Medulla oblongata (tissue), 1 donor: Measurements from ENCODE around the gene NEIL3.

ENCODE experiments used
- DNase-seq: peaks from one replicate; pipeline ENCODE4 v3.0.0-alpha.2; 2015; ENCODE audit errors: extremely low spot score

The NEIL3 gene

DNA sequence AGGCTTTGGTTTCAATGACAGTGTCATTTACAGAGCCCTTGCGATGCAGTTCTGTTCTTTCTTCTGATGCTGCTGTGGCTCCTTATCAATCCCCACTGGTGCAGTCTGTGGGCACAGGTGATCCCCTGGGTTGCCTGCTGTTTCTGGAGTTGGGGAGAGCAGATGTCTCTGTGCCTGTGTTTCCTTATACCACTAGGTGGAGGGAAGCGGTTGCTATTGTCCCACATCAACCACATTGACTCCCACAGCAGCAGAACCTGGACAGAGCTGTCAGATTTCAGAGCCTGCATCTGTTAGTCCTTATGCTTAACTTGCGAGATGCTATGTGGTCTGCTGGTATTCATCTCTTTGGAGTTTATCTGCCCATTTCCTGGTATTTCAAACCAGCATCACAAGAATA, 57.7 kb downstream of the NEIL3 start:
- no peak for DNase-seq

DNA sequence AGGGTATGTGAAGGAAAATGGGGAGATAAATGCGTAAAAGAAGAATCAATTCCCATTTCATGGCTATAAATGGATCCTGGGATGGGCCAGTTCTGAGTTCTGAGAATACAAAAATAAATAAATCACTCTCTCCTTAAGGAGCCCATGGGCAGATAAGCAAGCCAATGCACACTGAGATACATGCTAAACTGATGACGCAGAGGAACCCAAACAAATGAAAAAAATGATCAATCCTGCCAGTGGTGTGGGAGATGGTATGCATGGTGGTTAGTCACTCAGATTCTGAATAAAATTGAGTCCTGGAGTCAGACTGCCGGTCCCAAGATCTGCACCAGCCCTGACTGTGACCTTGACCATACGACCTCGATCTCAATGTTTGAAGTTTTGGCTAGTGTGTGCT, 59.7 kb downstream of the NEIL3 start:
- DNase-seq: no peak

DNA sequence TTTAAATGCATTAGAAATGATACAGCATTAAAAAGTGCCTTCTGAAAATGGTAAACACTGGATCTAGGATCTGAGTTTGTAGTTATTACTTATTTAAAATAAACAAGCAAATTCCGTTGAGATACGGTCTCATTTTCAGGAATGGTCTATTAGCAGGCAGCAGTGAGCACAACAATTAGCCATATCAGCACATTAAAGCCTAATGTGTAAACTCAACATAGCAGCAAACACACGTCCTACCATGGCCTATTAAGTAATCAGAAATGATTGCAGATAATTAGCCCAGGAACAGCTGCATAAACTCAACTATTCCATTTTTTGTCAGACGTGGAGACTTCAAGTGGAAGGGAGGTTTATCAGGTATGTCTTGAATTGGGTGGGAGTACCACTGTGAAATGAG, 61.8 kb downstream of the NEIL3 start:
- DNase-seq: no peak

DNA sequence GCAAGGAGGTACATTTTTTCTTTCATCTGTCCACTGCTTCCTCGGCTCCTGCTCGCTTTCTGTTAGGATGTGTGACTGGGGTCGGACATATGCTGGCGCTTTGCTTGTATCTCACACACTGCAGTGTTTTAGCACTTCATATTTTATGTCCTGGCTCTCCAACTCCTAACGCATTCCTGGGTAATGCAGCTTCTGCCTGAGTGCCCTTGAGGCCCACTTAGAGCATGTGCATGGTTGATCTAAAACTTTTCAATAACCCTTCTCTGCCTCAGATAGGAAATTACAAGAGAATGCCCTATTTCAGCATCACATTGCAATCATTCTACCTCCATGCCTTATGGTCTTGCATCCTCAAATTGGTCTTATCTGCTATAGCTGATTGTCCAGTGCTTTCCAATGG, 65.3 kb downstream of the NEIL3 start:
- DNase-seq: no peak

GRCh38 chr4:177375372-177375771, 65.7 kb downstream of the NEIL3 start:
- no peak for DNase-seq

GRCh38 chr4:177376024-177376423, 66.3 kb downstream of the NEIL3 start:
- DNase-seq: no peak

GRCh38 chr4:177380730-177381287, 71.1 kb downstream of the NEIL3 start:
- DNase-seq: no peak

GRCh38 chr4:177381762-177382310, 72.2 kb downstream of the NEIL3 start:
- DNase-seq: no peak

DNA sequence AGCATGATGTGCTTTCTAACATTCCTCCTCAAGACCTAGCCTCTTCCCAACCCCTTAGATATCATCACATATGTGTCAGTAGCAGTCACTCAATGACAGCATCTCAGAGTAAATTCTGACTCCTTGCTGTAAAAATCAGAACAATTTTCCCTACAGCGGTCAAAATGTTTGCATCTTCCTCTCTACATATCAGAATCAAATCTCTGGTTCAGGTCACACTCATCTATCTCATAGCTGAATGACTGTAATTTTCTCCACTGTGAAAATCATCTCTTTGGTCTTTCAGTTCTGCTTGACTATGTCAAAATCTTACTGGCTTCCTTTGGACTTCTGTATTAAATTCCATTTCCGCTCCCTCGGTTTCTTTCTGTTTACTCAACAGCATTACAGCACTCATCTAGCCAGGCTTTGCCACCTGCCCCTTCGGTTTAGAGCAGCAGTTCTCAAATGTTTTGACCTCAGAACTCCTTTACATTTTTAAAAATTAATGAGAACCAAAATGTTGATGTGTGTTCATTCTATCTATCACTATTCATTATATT, 75.3 kb downstream of the NEIL3 start:
- DNase-seq: no peak

GRCh38 chr4:177385576-177386277, 76.1 kb downstream of the NEIL3 start:
- no peak for DNase-seq

- no peak for DNase-seq
These were observed 76.7 kb downstream of the NEIL3 start for GRCh38 chr4:177386278-177386815.

DNA sequence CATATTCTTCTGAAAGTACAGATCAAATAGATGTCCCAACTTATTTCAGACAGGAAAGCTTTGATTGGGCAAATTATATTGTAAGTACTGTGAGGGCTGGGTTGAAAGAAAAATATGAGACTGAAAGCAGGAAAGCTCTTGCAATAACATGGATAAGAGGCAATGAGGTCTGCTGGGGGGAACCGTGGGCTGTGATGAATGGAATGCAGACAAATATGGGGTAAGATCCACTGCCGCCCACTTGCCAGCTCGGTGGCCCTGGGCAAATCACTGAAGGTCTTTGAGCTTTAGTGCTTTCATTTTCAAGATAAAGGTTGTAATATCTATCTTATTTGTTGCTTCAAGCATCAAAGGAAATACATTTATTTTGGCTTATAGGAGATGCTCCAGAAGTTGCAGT, 81.6 kb downstream of the NEIL3 start:
- no peak for DNase-seq

GRCh38 chr4:177391953-177392352, 82.3 kb downstream of the NEIL3 start:
- no peak for DNase-seq

DNA sequence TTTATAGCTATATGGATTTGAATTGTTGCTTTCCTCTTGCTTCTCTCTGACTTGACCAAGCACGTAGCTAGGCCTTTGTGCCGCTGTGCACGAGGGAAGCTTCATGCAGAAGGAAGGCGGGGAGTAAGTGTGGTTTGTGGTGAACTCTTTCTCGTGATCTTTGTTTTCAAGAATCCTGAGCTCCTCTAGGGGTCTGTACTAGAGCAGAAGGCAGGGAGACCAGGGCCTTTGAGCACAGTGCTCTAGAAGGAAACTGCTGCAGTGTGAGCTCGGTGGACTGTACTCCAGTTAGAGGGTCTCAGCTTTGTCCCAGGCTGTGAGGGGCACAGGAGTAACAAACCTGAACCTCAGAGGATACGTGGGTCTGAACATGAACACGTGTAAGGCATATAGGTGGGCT, 83.6 kb downstream of the NEIL3 start:
- no peak for DNase-seq

DNA sequence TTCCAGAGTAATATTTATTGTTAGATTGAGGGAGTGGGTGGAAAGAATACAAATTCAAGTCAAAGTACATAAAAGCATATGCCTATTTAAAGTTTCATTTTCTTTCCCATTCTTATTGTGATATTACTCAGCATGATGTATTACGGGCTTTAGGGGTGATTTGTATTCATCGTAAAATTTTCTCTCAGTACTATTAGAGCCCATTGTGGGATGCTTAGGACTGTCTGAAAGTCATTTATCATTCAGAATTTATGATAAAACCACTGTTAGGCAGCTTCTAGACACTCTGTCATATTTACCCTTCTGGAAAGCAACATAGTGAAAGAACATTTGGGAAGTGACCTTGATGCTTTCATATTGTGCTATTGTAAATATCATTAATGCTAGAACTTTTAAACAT, 86.7 kb downstream of the NEIL3 start:
- no peak for DNase-seq

- no peak for DNase-seq
These were observed 90.4 kb downstream of the NEIL3 start for GRCh38 chr4:177400030-177400429.

GRCh38 chr4:177401658-177402273, 92.1 kb downstream of the NEIL3 start:
- DNase-seq: no peak

DNA sequence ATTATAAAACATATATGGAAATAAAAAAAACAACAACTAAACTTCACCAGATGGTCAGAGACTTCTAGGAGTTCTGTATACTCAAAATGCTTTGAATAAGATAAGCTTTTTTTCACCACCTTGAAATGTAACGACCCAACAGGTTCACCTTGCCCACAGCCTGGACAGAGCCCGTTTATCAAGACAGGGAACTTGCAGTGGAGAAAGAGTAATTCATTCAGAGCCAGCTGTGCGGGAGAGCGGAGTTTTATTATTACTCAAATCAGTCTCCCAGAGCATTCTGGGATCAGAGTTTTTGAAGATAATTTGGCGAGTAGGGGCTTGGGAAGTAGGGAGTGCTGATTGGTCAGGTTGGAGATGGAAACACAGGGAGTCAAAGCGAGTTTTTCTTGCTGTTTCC, 94.1 kb downstream of the NEIL3 start:
- no peak for DNase-seq

DNA sequence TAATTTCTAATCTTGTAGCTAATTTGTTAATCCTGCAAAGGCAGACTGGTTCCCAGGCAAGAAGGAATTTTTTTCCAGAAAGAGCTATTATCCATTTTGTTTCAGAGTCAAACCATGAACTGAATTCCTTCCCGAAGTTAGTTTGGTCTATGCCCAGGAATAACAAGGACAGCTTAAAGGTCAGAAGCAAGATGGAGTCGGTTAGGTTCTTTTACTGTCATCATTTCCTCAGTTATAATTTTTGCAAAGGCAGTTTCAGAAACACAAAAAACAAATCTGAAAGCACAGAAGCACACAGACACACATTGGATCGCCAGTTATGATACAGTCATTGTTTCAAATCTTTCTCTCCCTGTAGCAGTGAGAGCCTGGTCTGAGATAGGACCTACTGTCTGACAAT, 94.7 kb downstream of the NEIL3 start:
- no peak for DNase-seq

DNA sequence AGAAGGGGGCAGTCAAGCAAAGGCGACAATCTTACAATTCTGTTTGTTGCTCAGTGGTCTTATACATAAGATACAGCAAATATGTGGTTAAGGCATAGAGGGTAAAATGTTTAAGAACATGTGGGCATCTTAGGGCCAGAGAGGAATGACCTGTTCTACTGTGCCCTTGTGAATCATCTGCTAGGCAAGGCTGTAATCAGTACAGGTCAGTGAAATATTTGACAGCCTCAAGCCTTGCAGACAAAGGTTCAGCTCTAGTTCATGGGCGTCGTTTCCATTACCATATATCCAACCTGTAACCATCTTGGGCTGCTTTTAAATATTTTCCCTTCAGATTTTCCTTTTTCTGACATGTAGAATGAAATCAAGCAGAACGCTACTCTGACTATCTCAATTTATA, 95.3 kb downstream of the NEIL3 start:
- no peak for DNase-seq

GRCh38 chr4:177405508-177405907, 95.8 kb downstream of the NEIL3 start:
- DNase-seq: no peak

DNA sequence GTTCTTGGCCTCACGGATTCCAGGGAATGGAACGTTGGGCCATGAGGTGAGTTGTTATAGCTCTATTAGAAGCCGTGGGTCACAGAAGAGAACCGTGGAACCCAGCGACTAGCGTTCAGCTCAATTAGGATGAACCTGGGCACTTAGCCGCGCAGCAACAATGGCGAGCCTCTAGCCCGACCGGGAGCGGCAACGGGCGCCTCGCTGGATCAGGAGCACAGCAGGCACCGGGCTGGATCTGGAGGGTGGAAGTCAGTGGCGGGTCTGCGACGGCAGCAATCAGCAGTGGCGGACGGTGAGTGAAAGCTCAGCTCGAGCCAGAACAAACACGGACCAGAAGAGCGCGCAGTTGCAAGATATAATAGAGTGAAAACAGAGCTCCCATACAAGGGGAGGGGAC, 98.3 kb downstream of the NEIL3 start:
- no peak for DNase-seq

DNA sequence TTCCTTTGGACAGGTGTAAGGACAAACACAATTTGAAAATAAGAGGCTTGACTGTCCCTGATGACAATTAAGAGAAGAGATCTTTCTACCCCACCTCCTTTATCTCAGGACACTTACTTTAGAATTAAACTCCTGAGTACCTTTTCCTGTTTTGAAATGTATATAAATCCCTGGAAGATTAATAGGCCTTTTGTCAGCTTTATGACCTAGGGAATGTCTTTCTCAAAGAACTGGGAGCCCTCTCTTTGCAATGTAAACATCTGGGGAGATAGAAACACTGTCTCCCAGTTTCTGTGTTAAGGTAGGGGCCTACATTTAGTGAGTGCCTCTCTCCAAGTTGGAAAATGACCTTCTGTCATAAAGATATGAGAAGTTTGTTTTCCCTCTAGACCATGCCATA, 100.9 kb downstream of the NEIL3 start:
- no peak for DNase-seq
